GM18867 (cell line): ENCODE data around the gene UBE2D1.
A peak's percentile ranks its signal among the peaks of the same experiment; 100 is the strongest.

Experiments used
- ATAC-seq: cut with Tn5 transposase; IDR thresholded peaks from one replicate; pipeline ENCODE4 v1.9.1; 2021; ENCODE audit warnings: mild to moderate bottlenecking, moderate library complexity; ENCODE audit not compliant: unreplicated experiment

UBE2D1 gene

DNA sequence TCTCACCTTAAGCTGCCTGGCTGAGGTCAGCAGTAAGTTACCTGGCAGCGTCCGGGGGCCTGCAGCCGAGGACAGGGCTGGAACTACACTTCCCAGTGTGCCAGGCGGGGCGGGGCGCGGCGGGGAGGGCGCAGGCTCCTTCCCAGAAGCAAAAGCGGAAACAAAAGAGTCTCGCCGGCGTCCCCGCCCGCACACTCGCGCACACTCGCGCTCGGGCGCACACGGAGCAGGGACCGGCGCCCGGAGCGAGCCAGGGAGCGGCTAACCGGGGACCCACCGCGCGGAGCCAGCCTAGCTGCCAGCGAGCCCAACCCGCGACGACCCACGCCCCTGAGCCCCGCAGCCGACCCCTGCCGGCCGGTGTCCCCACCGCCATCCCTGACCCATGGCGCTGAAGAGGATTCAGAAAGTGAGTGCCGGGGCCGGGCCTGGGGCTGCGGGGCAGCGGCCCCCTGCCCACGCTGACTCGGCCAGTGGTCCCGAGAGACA is at the start of gene UBE2D1:
UBE2D1 (plus strand) TSS at position 190 of the 489 bp plus-strand sequence; CDS start at position 386, 196 bp downstream.
- ATAC-seq = peak; percentile 99

- peak; percentile 91 for ATAC-seq
These were observed 43.1 kb upstream of the UBE2D1 start for GRCh38 chr10:58291538-58292174.

GRCh38 chr10:58293989-58294388 is 40.8 kb upstream of the UBE2D1 start:
- ATAC-seq = no peak

DNA sequence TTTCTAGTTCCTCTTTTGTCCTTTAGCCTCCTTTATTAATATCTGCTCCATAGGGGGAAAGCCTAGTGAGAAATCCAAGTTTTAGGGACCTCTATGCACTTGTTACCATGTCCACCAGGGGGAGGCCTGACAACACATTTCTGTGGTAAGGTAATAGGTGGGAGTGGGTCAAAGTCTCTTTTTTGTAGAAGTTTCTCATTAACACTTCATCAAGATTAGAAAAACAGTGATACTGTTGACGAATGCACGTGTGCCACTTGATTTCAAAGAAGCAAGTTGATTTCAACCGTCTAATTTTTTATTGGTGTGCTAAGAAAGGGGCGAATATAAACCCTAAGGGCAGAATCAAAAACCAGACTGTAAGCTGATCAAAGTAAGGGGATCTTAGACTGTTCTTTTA is 35.2 kb upstream of the UBE2D1 start:
- peak; percentile 98 for ATAC-seq

GRCh38 chr10:58300676-58301075 is 34.1 kb upstream of the UBE2D1 start:
- ATAC-seq = no peak

DNA sequence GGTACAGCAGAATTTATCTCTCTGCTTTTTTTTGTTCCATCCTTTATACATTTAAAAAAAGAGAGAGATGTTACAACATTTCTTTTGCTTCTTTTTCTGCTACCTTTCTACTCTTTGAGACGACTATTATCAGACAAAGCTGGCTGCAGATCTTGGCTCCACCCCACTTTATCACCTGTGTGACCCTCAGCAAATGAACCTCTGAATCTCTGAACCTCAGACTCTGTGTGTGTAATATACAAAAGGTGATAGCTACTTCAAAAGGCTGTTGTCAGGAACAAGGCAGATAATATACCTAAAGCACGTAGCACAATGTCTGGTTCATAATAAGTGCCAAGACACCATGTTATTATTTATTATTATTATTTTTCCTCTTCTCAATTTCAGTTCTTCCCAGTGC is 32.6 kb upstream of the UBE2D1 start:
- ATAC-seq = no peak

DNA sequence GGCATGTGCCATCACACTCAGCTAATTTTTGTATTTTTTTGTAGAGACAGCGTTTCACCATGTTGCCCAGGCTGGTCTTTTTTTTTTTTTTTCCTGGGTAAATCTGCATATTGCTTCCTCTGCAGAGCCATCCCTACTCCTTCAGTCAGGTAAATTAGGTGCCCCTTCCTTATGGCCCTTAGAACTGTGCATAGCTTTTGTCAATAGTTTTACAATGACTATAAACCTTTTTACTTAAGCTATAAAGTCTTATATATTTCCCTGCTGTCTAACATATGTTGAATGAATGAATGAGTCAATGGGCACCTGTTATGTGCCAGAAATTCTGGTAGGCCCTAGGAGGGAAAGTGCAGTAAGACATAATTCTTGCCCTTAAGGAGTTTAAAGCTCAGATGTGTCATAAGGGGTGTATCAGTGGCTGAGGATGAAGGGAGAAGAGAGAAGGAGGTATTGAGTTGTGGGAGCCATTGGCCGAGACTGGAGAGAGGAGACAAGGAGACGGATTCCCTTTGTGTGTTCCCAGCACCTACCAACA is 30.6 kb upstream of the UBE2D1 start:
- no peak for ATAC-seq

DNA sequence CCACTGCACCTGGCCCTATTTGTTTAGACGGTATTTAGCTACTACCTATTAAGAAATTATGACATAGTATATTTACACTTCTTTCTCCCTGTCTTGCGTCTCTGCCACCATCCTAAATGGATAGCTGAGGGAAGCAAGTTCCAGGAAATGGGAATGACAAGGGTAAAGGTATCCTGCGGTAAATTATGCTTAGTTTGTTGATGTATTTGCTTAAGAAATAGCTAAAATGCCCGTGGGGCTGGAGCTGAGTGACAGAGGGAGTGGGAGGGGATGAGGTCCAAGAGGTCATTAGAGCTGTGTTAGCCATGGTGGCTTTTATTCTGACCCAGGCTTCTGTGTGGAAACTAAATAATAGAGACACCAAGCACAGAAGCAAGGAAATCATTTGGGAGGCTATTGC is 29.0 kb upstream of the UBE2D1 start:
- no peak for ATAC-seq

GRCh38 chr10:58307676-58308075 is 27.1 kb upstream of the UBE2D1 start:
- no peak for ATAC-seq

GRCh38 chr10:58311026-58311425 is 23.8 kb upstream of the UBE2D1 start:
- ATAC-seq = no peak

- no peak for ATAC-seq
These were observed 17.9 kb upstream of the UBE2D1 start for GRCh38 chr10:58316874-58317273.

DNA sequence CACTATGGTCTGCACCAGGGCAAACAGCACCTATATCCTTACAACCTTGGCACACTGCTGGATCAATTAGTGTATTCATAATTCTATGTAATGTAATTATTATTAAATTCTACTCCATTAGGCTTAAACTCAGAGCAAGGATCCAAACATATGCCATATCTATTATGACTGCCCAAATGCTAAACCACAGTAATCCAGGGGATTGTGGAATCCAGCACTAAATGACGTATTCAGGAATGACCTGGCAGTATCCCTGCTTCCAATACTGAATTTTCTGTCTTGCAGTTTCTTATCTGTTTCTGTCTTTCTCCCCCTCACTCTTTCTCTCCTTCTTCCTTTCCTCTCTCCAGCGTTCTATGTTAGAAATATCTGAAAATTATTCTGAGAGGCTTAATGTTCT is 16.5 kb upstream of the UBE2D1 start:
- ATAC-seq = no peak

DNA sequence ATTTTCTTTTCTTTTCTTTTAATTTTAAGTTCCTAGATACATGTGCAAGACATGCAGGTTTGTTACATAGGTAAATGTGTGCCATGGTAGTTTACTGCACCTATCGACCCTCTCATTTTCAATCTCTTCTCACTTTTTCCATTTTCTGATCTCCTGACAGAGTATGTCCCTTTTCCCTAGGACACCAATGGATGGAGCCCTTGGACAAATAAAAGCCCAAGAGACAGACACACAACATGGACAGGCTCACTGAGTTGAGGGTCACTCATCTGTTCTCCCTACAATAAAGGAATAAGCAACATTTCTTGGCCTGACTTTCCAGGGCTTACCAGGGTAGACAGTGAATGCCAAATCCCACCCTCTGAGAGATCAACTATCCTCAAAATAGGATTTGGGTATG is 15.2 kb upstream of the UBE2D1 start:
- no peak for ATAC-seq

- no peak for ATAC-seq
These were observed 14.3 kb upstream of the UBE2D1 start for GRCh38 chr10:58320351-58321049.

DNA sequence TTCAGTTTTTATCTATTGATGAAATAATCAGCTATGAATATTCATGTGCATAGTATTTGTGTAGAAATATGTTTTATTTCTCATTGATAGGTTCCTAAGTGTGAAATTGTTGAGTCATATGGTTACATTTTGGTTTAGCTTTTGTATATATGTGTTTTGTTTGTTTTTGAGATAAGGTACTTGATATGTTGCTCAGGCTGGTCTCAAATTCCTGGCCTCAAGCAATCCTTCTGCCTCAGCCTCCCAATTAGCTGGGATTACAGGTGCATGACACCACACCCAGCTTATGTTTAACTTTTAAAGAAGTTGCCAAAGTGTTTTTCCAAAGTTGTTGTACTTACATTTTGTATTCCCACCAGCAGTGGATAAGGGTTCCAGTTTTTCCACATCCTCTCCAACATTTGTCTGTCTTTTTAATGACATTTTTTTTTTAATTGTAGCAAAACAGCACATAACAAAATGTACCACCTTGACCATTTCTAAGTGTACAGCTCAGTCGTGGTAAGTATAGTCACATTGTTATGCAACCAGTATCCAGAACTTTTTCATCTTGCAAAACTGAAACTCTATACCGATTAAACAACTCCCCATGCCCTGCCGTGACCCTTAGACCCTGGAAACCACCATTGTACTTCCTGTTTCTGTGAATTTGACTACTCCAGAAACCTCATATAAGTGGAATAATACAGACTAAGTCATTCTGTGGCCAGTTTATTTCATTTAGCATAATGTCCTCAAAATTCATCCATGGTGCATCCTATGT is 12.6 kb upstream of the UBE2D1 start:
- ATAC-seq = peak; percentile 81

DNA sequence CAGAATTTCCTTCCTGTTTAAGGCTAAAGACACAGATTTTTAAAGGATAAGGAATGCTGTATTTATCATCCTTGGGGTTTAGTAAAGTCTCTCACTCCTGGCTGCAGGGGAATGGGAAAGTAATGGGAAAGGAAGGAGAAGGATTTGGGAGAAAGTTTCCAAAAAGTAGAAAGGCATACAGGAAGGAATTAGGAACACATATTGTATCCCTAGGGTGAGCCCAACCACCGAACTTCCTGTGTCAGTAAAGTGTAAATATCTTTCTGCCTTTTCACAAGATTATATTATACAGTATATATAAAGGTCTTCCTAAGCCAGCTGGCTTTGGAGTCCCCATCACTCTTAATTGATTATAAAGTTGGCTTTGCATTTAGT is 12.0 kb upstream of the UBE2D1 start:
- no peak for ATAC-seq

DNA sequence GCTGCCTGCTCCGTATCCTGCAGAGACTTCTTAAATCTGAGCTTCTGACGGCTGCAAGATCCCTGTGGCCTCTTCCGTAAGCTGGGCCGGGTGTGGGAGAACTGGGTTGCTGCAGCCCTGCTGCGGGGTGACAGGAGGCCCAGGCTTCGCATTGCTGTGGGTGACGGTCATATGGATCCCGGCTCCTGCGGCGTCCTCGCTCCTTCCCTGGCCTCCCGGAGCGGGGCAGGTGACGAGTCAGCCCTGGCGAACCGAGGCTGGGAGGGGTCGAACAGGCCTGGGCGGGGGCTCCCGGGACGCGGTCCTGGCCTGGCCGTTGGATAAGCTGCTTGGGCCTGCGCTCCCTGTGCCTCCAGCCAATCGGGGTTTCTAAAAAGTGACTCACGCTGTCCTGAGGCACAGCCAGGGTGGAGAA is 7.8 kb upstream of the UBE2D1 start:
- no peak for ATAC-seq

GRCh38 chr10:58328233-58328632 is 6.6 kb upstream of the UBE2D1 start:
- no peak for ATAC-seq

DNA sequence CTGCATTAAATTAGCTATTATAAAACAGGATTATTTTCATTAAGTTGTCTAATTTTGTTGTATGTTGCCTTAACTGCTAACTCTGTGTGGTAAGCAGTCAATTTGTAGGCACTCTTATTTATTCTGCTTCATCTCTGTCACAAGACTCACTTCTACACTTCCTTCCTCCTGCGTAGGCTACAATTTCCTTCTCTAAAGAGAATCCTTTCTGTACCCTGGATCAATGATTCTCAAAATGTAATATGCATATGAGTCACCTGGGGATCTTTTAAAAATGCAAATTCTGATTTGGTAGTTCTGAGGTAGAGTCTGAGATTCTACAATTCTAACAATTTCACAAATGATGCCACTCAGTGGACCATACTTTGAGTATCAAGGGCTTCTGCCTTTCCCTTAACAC is 4.4 kb upstream of the UBE2D1 start:
- no peak for ATAC-seq

GRCh38 chr10:58331646-58332045 is 3.2 kb upstream of the UBE2D1 start:
- ATAC-seq = no peak

- ATAC-seq = peak; percentile 52
These were observed 650 bp downstream of the UBE2D1 start for GRCh38 chr10:58335306-58336005.
